PC-3 (cell line): Measurements from ENCODE around the gene TP53AIP1. TPM values are rescaled to one million over a fixed set of nuclear protein-coding genes. Genes with fewer than 3 reads are reported as not detected.

ENCODE experiments used
- ATAC-seq: fragments of 200-7000 bp; cut with Tn5 transposase; 2 replicates; pipeline ENCODE4 v1.9.1; 2020; ENCODE audit warnings: mild to moderate bottlenecking, moderate library complexity
- Bru-seq: library from RNA; stranded (reverse); fragments of 400-500 nt; gene quantifications from one replicate; lab custom pipeline; 2021; lab: Mats Ljungman, UMichigan
- BruChase-seq, 2 experiments: library from RNA; stranded (reverse); fragments of 400-500 nt; gene quantifications; one replicate each; lab custom pipeline; 2021; lab: Mats Ljungman, UMichigan
- BruUV-seq: library from RNA; stranded (reverse); fragments of 400-500 nt; replicated peaks from 2 replicates; lab custom pipeline; 2021; lab: Mats Ljungman, UMichigan
- CTCF ChIA-PET: fragments of 300-600 bp; sonication (Branson Sonifier 250); formaldehyde crosslinking; loops from one replicate; lab custom pipeline; 2022; ENCODE audit warnings: antibody characterized with exemption; lab: Charles Lee
- POLR2A ChIA-PET: fragments of 300-600 bp; sonication (Branson Sonifier 250); formaldehyde crosslinking; loops from one replicate; lab custom pipeline; 2022; ENCODE audit warnings: antibody characterized with exemption; ENCODE audit not compliant: unreplicated experiment; lab: Charles Lee
- DNase-seq: peaks from one replicate; pipeline ENCODE4 v3.0.0-alpha.2; 2015
- H2AFZ ChIP-seq: fragments of 300-600 bp; sonication (generic); 2 replicates; pipeline ENCODE4 v1.6.0; 2016; ENCODE audit warnings: antibody characterized with exemption, low read length
- H3F3A ChIP-seq: fragments of 300-600 bp; sonication (generic); one replicate; pipeline ENCODE4 v1.6.0; 2017; ENCODE audit warnings: antibody characterized with exemption, low read length, control low read depth, mild to moderate bottlenecking; ENCODE audit not compliant: unreplicated experiment
- H3K27ac ChIP-seq: fragments of 300-600 bp; sonication (generic); 2 replicates; pipeline ENCODE4 v1.5.1; 2016; ENCODE audit warnings: mild to moderate bottlenecking, low read length
- H3K27me3 ChIP-seq: fragments of 300-600 bp; sonication (generic); 2 replicates; pipeline ENCODE4 v1.6.1; 2016; ENCODE audit warnings: low read length, mixed read lengths
- H3K36me3 ChIP-seq: fragments of 300-600 bp; sonication (generic); 2 replicates; pipeline ENCODE4 v1.6.1; 2016; ENCODE audit warnings: low read depth, mixed run types, low read length, mixed read lengths
- H3K4me1 ChIP-seq: fragments of 300-600 bp; sonication (generic); 2 replicates; pipeline ENCODE4 v1.5.1; 2016; ENCODE audit warnings: low read length; ENCODE audit not compliant: insufficient read depth
- H3K4me2 ChIP-seq: fragments of 300-600 bp; sonication (generic); 2 replicates; pipeline ENCODE4 v1.6.0; 2016; ENCODE audit warnings: low read length
- H3K4me3 ChIP-seq: fragments of 300-600 bp; sonication (generic); 2 replicates; pipeline ENCODE4 v1.5.1; 2016; ENCODE audit warnings: mild to moderate bottlenecking, low read length, mixed read lengths
- H3K79me2 ChIP-seq: fragments of 300-600 bp; sonication (generic); 2 replicates; pipeline ENCODE4 v1.6.1; 2017; ENCODE audit warnings: low read length, mixed read lengths
- H3K9ac ChIP-seq: fragments of 300-600 bp; sonication (generic); 2 replicates; pipeline ENCODE4 v1.6.0; 2016; ENCODE audit warnings: mild to moderate bottlenecking, low read length
- H3K9me2 ChIP-seq: fragments of 300-600 bp; sonication (generic); replicated peaks from 2 replicates; pipeline ENCODE4 v1.6.1; 2016; ENCODE audit warnings: mixed run types, low read length, mixed read lengths
- H3K9me3 ChIP-seq: fragments of 300-600 bp; sonication (generic); 2 replicates; pipeline ENCODE4 v1.6.1; 2016; ENCODE audit warnings: low read length, mixed read lengths
- H4K20me1 ChIP-seq: fragments of 300-600 bp; sonication (generic); 2 replicates; pipeline ENCODE4 v1.6.1; 2016; ENCODE audit warnings: low read length, mixed read lengths
- CTCF ChIP-seq: fragments of 300-600 bp; sonication (generic); conservative IDR thresholded peaks from 2 replicates; pipeline ENCODE4 v1.5.1; 2017; ENCODE audit warnings: antibody characterized with exemption, low read depth, mild to moderate bottlenecking, low read length
- EZH2 ChIP-seq: fragments of 300-600 bp; sonication (generic); IDR thresholded peaks from one replicate; pipeline ENCODE4 v1.6.1; 2017; ENCODE audit warnings: antibody characterized with exemption, mild to moderate bottlenecking, low read length; ENCODE audit not compliant: unreplicated experiment
- EZH2phosphoT487 ChIP-seq: fragments of 300-600 bp; sonication (generic); IDR thresholded peaks from 2 replicates; pipeline ENCODE4 v1.6.1; 2018; ENCODE audit warnings: mild to moderate bottlenecking, antibody characterized with exemption, low read length, borderline replicate concordance
- intact Hi-C: fragments of 100-400 bp; cut with micrococcal nuclease; formaldehyde crosslinking; loops from 2 replicates; pipeline ENCODE4 v1.9.0; 2023
- long read RNA-seq: library from polyadenylated mRNA; unstranded; transcript quantifications from one replicate; pipeline ENCODE4 v2.0.0, GENCODE V29; 2021; ENCODE audit not compliant: unreplicated experiment
- total RNA-seq: library from RNA; depleted of rRNA; stranded (reverse); fragments of >200 nt; gene quantifications from 2 replicates; pipeline ENCODE4 v1.2.3, GENCODE V29; 2014; rRNA removed

TP53AIP1 gene
- total RNA-seq (0.17 and 0.58 TPM in 2 replicates), Bru-seq, nascent RNA (percentile 10 among the genes with signal in this experiment), BruChase-seq, experiment 1, labeled RNA remaining after a 6-hour chase (percentile 44 among the genes with signal in this experiment), BruChase-seq, experiment 2, labeled RNA remaining after a 2-hour chase (percentile 44 among the genes with signal in this experiment)
- long read RNA-seq = 0 reads

- no peak within 1 kb of the TSS for H3K4me2 ChIP-seq
- H3K27ac ChIP-seq = no peak within 1 kb of the TSS
- ChIA-PET POLR2A (no interaction called here), CTCF (no interaction called here)
- H3K27me3 ChIP-seq = no peaks in the 10 kb centered on the region
- no peaks in the 10 kb centered on the region for H3K9me3 ChIP-seq
- intact Hi-C loops = no loop called here
- H3K4me3 ChIP-seq = no peak within 1 kb of the TSS
- no peaks in the 10 kb centered on the region for H3K79me2 ChIP-seq
- H3F3A ChIP-seq = no peaks in the 10 kb centered on the region
- DNase-seq = no peak
- ATAC-seq = no peak
- TF ChIP-seq EZH2 (no peak), CTCF (no peak), EZH2phosphoT487 (no peak)
- H3K9ac ChIP-seq = no peak within 1 kb of the TSS
- no peaks in the 10 kb centered on the region for H3K36me3 ChIP-seq
- H2AFZ ChIP-seq = no peak within 1 kb of the TSS
- peaks cover 5% of the 10 kb centered on the region; the same call in 1 of the 2 replicates for H3K4me1 ChIP-seq
- no peaks in the 10 kb centered on the region for H4K20me1 ChIP-seq
- no TSS peak for BruUV-seq
- H3K9me2 ChIP-seq = no peaks in the 10 kb centered on the region
Measured at GRCh38 chr11:128942817-128943427, at the start of gene TP53AIP1. TSS of gene TP53AIP1 (minus strand) at chr11:128942871. CDS start at chr11:128937818, 5,053 bp downstream.

- Histone ChIP-seq H3K9me2 (no peaks in the 10 kb centered on the region), H3K79me2 (no peaks in the 10 kb centered on the region), H3F3A (no peaks in the 10 kb centered on the region), H2AFZ (no peak overlapping the region), H3K9ac (no peak overlapping the region), H3K9me3 (no peaks in the 10 kb centered on the region), H3K4me1 (no peaks in the 10 kb centered on the region), H3K4me3 (no peak overlapping the region), H3K27me3 (no peaks in the 10 kb centered on the region), H4K20me1 (no peaks in the 10 kb centered on the region), H3K4me2 (no peak overlapping the region), H3K27ac (no peak overlapping the region), H3K36me3 (no peaks in the 10 kb centered on the region)
- TF ChIP-seq EZH2 (no peak), CTCF (no peak), EZH2phosphoT487 (no peak)
- ATAC-seq (peak; percentile 68), DNase-seq (no peak)
- ChIA-PET POLR2A (no interaction called here), CTCF (interaction anchor here (0.6 kb wide), 1 partner anchor 32 kb away, joined by 3 read pairs; no protein-coding TSS in a partner anchor)
- no TSS peak for BruUV-seq
- intact Hi-C loops = no loop called here
Measured at GRCh38 chr11:128988242-128988970, 45.7 kb upstream of the TP53AIP1 start.
